Measurements from ENCODE around the gene SETBP1. TPM values are rescaled to one million over a fixed set of nuclear protein-coding genes. Genes with fewer than 3 reads are reported as not detected.

SETBP1 gene
- total RNA-seq, 1 donor from 2014 or later = 12.0 TPM

DNA sequence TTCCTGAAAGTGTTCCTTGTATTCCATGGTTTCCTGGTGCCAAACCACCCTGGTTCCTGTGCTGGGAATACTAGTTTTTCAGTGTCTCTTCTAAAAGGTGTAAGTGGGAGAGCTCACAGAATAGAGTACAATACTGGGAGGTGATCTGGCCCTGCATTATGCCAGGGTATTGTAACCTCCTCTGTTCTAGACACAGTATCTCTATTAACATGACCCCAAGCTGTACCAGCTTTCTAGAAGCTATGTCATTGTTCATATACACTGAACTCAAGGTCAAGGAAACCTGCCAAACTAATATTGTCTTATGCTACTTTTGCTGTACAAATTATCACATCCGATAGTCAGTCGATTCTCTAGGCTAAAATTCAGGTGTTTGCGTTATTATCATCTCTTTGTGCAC lies 32.7 kb downstream of the SETBP1 start:
- Mint-ChIP-seq H3K4me1 (peaks cover 63% of the 10 kb centered on the region), H3K27ac (no peak overlapping the region), H3K4me3 (no peak overlapping the region), H3K27me3 (ENCODE audit: insufficient read depth, low read depth) (peaks cover 10% of the 10 kb centered on the region), H3K9me3 (peaks cover 2% of the 10 kb centered on the region), H3K36me3 (peaks cover 44% of the 10 kb centered on the region)
- no peaks in the 10 kb centered on the region for H4K20me1 ChIP-seq (ENCODE audit: low read depth)
- H3K27me3 ChIP-seq = no peaks in the 10 kb centered on the region
- no peak overlapping the region for H3K27ac ChIP-seq
- no peak for TF ChIP-seq EZH2 (IDR thresholded peaks at IDR 0.05)
- no peak for TF ChIP-seq EZH2phosphoT487 (IDR thresholded peaks at IDR 0.05)
- TF ChIP-seq, protein P1, sequence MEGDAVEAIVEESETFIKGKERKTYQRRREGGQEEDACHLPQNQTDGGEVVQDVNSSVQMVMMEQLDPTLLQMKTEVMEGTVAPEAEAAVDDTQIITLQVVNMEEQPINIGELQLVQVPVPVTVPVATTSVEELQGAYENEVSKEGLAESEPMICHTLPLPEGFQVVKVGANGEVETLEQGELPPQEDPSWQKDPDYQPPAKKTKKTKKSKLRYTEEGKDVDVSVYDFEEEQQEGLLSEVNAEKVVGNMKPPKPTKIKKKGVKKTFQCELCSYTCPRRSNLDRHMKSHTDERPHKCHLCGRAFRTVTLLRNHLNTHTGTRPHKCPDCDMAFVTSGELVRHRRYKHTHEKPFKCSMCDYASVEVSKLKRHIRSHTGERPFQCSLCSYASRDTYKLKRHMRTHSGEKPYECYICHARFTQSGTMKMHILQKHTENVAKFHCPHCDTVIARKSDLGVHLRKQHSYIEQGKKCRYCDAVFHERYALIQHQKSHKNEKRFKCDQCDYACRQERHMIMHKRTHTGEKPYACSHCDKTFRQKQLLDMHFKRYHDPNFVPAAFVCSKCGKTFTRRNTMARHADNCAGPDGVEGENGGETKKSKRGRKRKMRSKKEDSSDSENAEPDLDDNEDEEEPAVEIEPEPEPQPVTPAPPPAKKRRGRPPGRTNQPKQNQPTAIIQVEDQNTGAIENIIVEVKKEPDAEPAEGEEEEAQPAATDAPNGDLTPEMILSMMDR (IDR thresholded peaks at IDR 0.05) = no peak
- no peak overlapping the region for H3K9ac ChIP-seq
- no peak overlapping the region for H2AFZ ChIP-seq (replicated peaks)
- H3K9me3 ChIP-seq (ENCODE audit: low read depth) = no peaks in the 10 kb centered on the region
- H3K4me3 ChIP-seq = no peak overlapping the region
- peaks cover 42% of the 10 kb centered on the region for H3K4me1 ChIP-seq
- H3K4me2 ChIP-seq = no peak overlapping the region
- peaks cover 28% of the 10 kb centered on the region for H3K79me2 ChIP-seq (ENCODE audit: low read depth)
- no peaks in the 10 kb centered on the region for H3K36me3 ChIP-seq
- no peak for DNase-seq (ENCODE audit: low spot score)
- H3F3A ChIP-seq (ENCODE audit: low read depth) = peaks cover 12% of the 10 kb centered on the region

DNA sequence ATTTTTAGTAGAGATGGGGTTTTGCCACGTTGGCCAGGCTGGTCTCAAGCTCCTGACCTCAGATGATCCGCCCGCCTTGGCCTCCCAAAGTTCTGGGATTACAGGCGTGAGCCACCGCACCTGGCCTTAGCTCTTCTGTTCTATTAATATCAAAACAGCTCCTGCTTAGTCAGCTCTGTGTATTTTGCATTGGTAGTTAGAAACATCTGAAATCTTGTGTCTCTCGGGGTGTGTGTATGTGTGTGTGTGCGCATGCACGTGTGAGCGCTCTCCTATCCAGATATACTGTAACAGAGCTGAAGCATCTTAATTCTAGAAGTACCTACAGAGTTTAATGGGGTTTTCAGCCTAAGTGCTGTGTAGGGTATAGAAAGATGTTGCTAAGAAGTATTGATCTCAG lies 33.7 kb downstream of the SETBP1 start:
- H3K36me3 Mint-ChIP-seq = peaks cover 41% of the 10 kb centered on the region
- H3K27ac ChIP-seq = no peak overlapping the region

DNA sequence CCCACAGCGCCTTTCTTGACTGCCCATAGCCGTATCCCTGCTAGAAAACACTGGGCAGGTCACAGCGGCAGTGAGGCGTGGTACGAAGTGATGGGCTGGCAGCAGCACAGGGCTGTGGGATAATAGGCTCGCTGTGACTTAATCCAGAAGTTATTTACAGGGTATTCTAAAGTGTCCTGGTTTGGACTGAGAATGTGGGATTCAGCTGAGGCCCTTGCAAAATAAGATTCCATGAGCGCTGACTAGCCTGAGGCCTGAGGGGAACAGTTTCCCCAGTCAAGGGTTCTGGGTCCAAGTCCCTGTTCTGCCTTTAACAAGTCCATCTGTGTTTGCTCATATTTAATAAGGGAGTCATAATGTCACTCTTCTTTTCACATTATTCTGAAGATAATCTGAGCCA lies 34.6 kb downstream of the SETBP1 start:
- Histone ChIP-seq H3K9me3 (ENCODE audit: low read depth) (no peaks in the 10 kb centered on the region), H3K27me3 (no peaks in the 10 kb centered on the region), H3K27ac (no peak overlapping the region), H3K4me3 (no peak overlapping the region), H3F3A (ENCODE audit: low read depth) (peaks cover 12% of the 10 kb centered on the region), H3K4me2 (peak overlapping the region; percentile 30), H3K9ac (no peak overlapping the region), H3K79me2 (ENCODE audit: low read depth) (peaks cover 23% of the 10 kb centered on the region), H2AFZ (replicated peaks) (no peak overlapping the region), H3K4me1 (peaks cover 30% of the 10 kb centered on the region), H3K36me3 (no peaks in the 10 kb centered on the region), H4K20me1 (ENCODE audit: low read depth) (no peaks in the 10 kb centered on the region)
- peak overlapping the region; percentile 93 for H3K27ac Mint-ChIP-seq
- H3K4me1 Mint-ChIP-seq = peaks cover 62% of the 10 kb centered on the region
- no peak for TF ChIP-seq EZH2 (IDR thresholded peaks at IDR 0.05)
- no peak for TF ChIP-seq EZH2phosphoT487 (IDR thresholded peaks at IDR 0.05)
- TF ChIP-seq, protein P1 (IDR thresholded peaks at IDR 0.05) = no peak
- peaks cover 7% of the 10 kb centered on the region for H3K27me3 Mint-ChIP-seq (ENCODE audit: insufficient read depth, low read depth)
- H3K4me3 Mint-ChIP-seq = no peak overlapping the region
- peak; percentile 61 for DNase-seq (ENCODE audit: low spot score)
- peaks cover 2% of the 10 kb centered on the region for H3K9me3 Mint-ChIP-seq
- peaks cover 34% of the 10 kb centered on the region for H3K36me3 Mint-ChIP-seq

More for the DNA sequence above, 33.7 kb downstream of the SETBP1 start:
- Mint-ChIP-seq H3K4me1 (peaks cover 61% of the 10 kb centered on the region), H3K4me3 (no peak overlapping the region), H3K27me3 (ENCODE audit: insufficient read depth, low read depth) (peaks cover 10% of the 10 kb centered on the region), H3K9me3 (peaks cover 2% of the 10 kb centered on the region), H3K27ac (peak overlapping the region; percentile 8)
- no peak overlapping the region for H2AFZ ChIP-seq (replicated peaks)
- no peak for TF ChIP-seq EZH2phosphoT487 (IDR thresholded peaks at IDR 0.05)
- no peak for TF ChIP-seq EZH2 (IDR thresholded peaks at IDR 0.05)
- TF ChIP-seq, protein P1 (IDR thresholded peaks at IDR 0.05) = no peak
- H3F3A ChIP-seq (ENCODE audit: low read depth) = peaks cover 12% of the 10 kb centered on the region
- no peak overlapping the region for H3K9ac ChIP-seq
- peaks cover 21% of the 10 kb centered on the region for H3K79me2 ChIP-seq (ENCODE audit: low read depth)
- DNase-seq (ENCODE audit: low spot score) = no peak
- H3K27me3 ChIP-seq = no peaks in the 10 kb centered on the region
- no peaks in the 10 kb centered on the region for H4K20me1 ChIP-seq (ENCODE audit: low read depth)
- no peaks in the 10 kb centered on the region for H3K36me3 ChIP-seq
- no peaks in the 10 kb centered on the region for H3K9me3 ChIP-seq (ENCODE audit: low read depth)
- H3K4me2 ChIP-seq = no peak overlapping the region
- peaks cover 35% of the 10 kb centered on the region for H3K4me1 ChIP-seq
- no peak overlapping the region for H3K4me3 ChIP-seq

Data from neural progenitor cell (in vitro differentiated cells).